Skeletal muscle tissue (tissue), 4 donors: ENCODE measurements around the gene ZMYND10. TPM values are rescaled to one million over a fixed set of nuclear protein-coding genes. Genes with fewer than 3 reads are reported as not detected.

Experiments used
- H3K27ac ChIP-seq: one replicate; pipeline ENCODE4 v1.7.0; 2013; ENCODE audit warnings: mild to moderate bottlenecking, low read depth, low read length, inconsistent platforms
- H3K27me3 ChIP-seq, 3 donors: one replicate each; pipeline ENCODE4 v1.7.0; 2013; ENCODE audit warnings: low read length in 3 of 3; ENCODE audit not compliant: control insufficient read depth in 3 of 3, insufficient read depth in 3 of 3
- H3K36me3 ChIP-seq, 3 donors: one replicate each; pipeline ENCODE4 v1.7.0; 2013; ENCODE audit warnings: low read length in 3 of 3; ENCODE audit not compliant: control insufficient read depth in 3 of 3, insufficient read depth in 3 of 3
- H3K4me1 ChIP-seq, 3 donors: one replicate each; pipeline ENCODE4 v1.7.0; 2013; ENCODE audit warnings: low read length in 3 of 3, mild to moderate bottlenecking in 3 of 3; ENCODE audit not compliant: control insufficient read depth in 3 of 3, insufficient read depth in 3 of 3
- H3K4me3 ChIP-seq, 3 donors: one replicate each; pipeline ENCODE4 v1.7.0; 2013; ENCODE audit warnings: low read length in 3 of 3
- H3K9ac ChIP-seq, 3 donors: one replicate each; pipeline ENCODE4 v1.7.0; 2013; ENCODE audit warnings: low read length in 3 of 3, mild to moderate bottlenecking in 3 of 3, moderate library complexity in 2 of 3, low read depth in 1 of 3
- H3K9me3 ChIP-seq, 3 donors: one replicate each; pipeline ENCODE4 v1.7.0; 2013; ENCODE audit warnings: low read length in 3 of 3; ENCODE audit not compliant: control insufficient read depth in 3 of 3
- total RNA-seq: library from RNA; depleted of rRNA; stranded (reverse); fragments of >200 nt; gene quantifications from one replicate; pipeline ENCODE4 v1.2.3, GENCODE V29; 2014
- donor health status: Osteomylitis.

ZMYND10 gene
- total RNA-seq, 1 donor from 2014 or later, result 0.52 TPM

- peaks cover 0 to 8% (median 0%) of the 10 kb centered on the region in 3 donors for H3K27me3 ChIP-seq
- no peaks in the 10 kb centered on the region for H3K9me3 ChIP-seq
- H3K4me1 ChIP-seq, result peaks cover 46 to 60% (median 46%) of the 10 kb centered on the region in 3 donors
- peak overlapping the region; percentile 99 for H3K27ac ChIP-seq
- no peaks in the 10 kb centered on the region for H3K36me3 ChIP-seq
- H3K9ac ChIP-seq, result peak overlapping the region in 2 of 3 donors; percentile 64 to 77
- peak overlapping the region; percentile 63 to 78 (median 71) for H3K4me3 ChIP-seq
These were observed 5.9 kb downstream of the ZMYND10 start for GRCh38 chr3:50339485-50340146.

DNA sequence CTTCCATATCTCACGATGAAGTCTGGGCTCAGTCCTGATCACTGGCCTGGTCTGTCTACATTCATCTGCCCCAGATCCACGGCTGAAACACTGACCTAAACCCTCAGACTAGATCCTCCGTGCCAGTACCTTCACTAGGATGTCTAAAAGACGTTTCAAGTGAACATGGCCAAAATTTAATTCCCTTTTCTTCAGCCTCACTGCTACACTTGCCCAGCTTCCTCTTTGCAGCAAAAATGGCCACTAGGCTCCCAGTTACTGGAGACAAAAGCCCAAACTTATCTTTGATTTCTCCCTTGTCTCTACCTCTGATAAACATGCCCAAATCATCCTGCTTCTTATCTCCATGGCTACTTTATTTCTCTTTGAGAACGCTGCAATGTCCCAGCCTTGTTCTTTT, 6.6 kb downstream of the ZMYND10 start:
- peak overlapping the region; percentile 99 for H3K27ac ChIP-seq
- H3K4me1 ChIP-seq, result peaks cover 52 to 66% (median 52%) of the 10 kb centered on the region in 3 donors
- peak overlapping the region in 1 of 3 donors; percentile 5 for H3K4me3 ChIP-seq
- no peaks in the 10 kb centered on the region for H3K9me3 ChIP-seq
- H3K9ac ChIP-seq, result peak overlapping the region in 2 of 3 donors; percentile 1 to 54
- no peaks in the 10 kb centered on the region for H3K36me3 ChIP-seq
- H3K27me3 ChIP-seq, result peaks cover 0 to 8% (median 0%) of the 10 kb centered on the region in 3 donors

GRCh38 chr3:50337175-50337861, 8.2 kb downstream of the ZMYND10 start:
- Histone ChIP-seq H3K4me3 (peak overlapping the region; percentile 78 to 91 (median 89)), H3K4me1 (peaks cover 61 to 79% (median 61%) of the 10 kb centered on the region in 3 donors)

GRCh38 chr3:50336452-50337174, 8.9 kb downstream of the ZMYND10 start:
- peak overlapping the region; percentile 99 for H3K27ac ChIP-seq
- peaks cover 0 to 5% (median 0%) of the 10 kb centered on the region in 3 donors for H3K27me3 ChIP-seq
- H3K4me1 ChIP-seq, result peaks cover 57 to 80% (median 63%) of the 10 kb centered on the region in 3 donors
- H3K9me3 ChIP-seq, result no peaks in the 10 kb centered on the region
- peaks cover 4 to 13% (median 8%) of the 10 kb centered on the region in 3 donors for H3K36me3 ChIP-seq
- peak overlapping the region; percentile 88 to 98 (median 95) for H3K9ac ChIP-seq
- peak overlapping the region; percentile 78 to 91 (median 89) for H3K4me3 ChIP-seq

More at GRCh38 chr3:50337175-50337861, 8.2 kb downstream of the ZMYND10 start:
- Histone ChIP-seq H3K9me3 (no peaks in the 10 kb centered on the region), H3K9ac (peak overlapping the region; percentile 88 to 98 (median 95)), H3K27me3 (peaks cover 0 to 5% (median 0%) of the 10 kb centered on the region in 3 donors), H3K27ac (peak overlapping the region; percentile 99), H3K36me3 (peaks cover 0 to 6% (median 2%) of the 10 kb centered on the region in 3 donors)

GRCh38 chr3:50334339-50335075, 11.0 kb downstream of the ZMYND10 start:
- peak overlapping the region; percentile 40 to 74 (median 71) for H3K9ac ChIP-seq
- H3K36me3 ChIP-seq, result peaks cover 25 to 34% (median 29%) of the 10 kb centered on the region in 3 donors
- no peaks in the 10 kb centered on the region for H3K27me3 ChIP-seq
- H3K27ac ChIP-seq, result peak overlapping the region; percentile 77
- peak overlapping the region in 2 of 3 donors; percentile 22 to 38 for H3K4me3 ChIP-seq
- peaks cover 48 to 62% (median 50%) of the 10 kb centered on the region in 3 donors for H3K4me1 ChIP-seq
- H3K9me3 ChIP-seq, result no peaks in the 10 kb centered on the region

DNA sequence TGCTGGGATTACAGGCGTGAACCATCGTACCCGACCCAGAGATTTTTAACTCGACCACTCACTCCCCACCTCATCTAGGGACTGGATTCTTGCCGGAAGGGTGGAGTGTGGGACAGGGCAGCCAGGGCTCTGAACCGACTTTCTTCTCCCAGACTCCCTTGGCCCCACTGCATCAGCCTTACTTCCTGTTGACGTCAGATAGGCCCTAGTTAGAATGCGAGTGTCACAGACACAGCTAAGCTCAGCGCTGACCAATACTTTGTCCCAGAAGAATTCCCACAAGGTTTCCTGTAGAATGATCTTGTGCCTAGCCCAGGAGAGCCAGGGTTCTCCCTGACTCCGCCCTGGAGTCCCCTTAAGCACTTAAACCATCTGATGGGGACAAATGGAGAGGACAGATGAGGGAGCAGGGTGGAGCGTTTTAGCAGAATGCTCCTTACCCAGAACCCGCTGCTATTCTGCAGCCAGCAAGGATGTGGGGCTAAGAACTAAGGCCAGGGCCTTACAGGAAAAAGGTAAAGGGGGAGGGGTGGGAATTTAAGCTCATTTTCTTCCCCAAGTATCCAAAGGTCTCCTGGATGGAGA, 11.7 kb downstream of the ZMYND10 start:
- Histone ChIP-seq H3K9ac (peak overlapping the region; percentile 40 to 74 (median 71)), H3K9me3 (no peaks in the 10 kb centered on the region), H3K4me3 (peak overlapping the region in 2 of 3 donors; percentile 14 to 38), H3K27ac (peak overlapping the region; percentile 77), H3K4me1 (peaks cover 46 to 60% (median 48%) of the 10 kb centered on the region in 3 donors), H3K36me3 (peaks cover 25 to 37% (median 29%) of the 10 kb centered on the region in 3 donors), H3K27me3 (no peaks in the 10 kb centered on the region)

GRCh38 chr3:50331364-50331907, 14.1 kb downstream of the ZMYND10 start:
- H3K4me3 ChIP-seq, result no peak overlapping the region
- H3K9ac ChIP-seq, result no peak overlapping the region
- H3K9me3 ChIP-seq, result no peaks in the 10 kb centered on the region
- H3K4me1 ChIP-seq, result peaks cover 45 to 56% (median 51%) of the 10 kb centered on the region in 3 donors
- H3K36me3 ChIP-seq, result peaks cover 25 to 37% (median 30%) of the 10 kb centered on the region in 3 donors
- no peak overlapping the region for H3K27ac ChIP-seq
- no peaks in the 10 kb centered on the region for H3K27me3 ChIP-seq

GRCh38 chr3:50330330-50330729, 15.2 kb downstream of the ZMYND10 start:
- H3K9me3 ChIP-seq, result no peaks in the 10 kb centered on the region
- no peak overlapping the region for H3K4me3 ChIP-seq
- peaks cover 28 to 44% (median 39%) of the 10 kb centered on the region in 3 donors for H3K36me3 ChIP-seq
- H3K27ac ChIP-seq, result no peak overlapping the region
- peak overlapping the region in 1 of 3 donors; percentile 32 for H3K9ac ChIP-seq
- no peaks in the 10 kb centered on the region for H3K27me3 ChIP-seq
- H3K4me1 ChIP-seq, result peaks cover 34 to 51% (median 40%) of the 10 kb centered on the region in 3 donors
